Activated CD4-positive, alpha-beta T cell treated with anti-CD3 and anti-CD28 coated beads, Interleukin-2, amount 10 ng/mL, durations not matched to agents 24 days and 14 days (primary cell): Measurements from ENCODE around the gene TMEM214. TPM values are rescaled to one million over a fixed set of nuclear protein-coding genes. Genes with fewer than 3 reads are reported as not detected.

Experiments
- DNase-seq: peaks from one replicate; pipeline ENCODE4 v3.0.0; 2022
- H3K27ac Mint-ChIP-seq: one replicate; pipeline ENCODE4 v1.8.0; 2022; ENCODE audit warnings: mild to moderate bottlenecking, mixed read lengths
- H3K27me3 Mint-ChIP-seq: one replicate; pipeline ENCODE4 v1.8.0; 2022; ENCODE audit warnings: mixed read lengths
- H3K36me3 Mint-ChIP-seq: one replicate; pipeline ENCODE4 v1.8.0; 2022; ENCODE audit warnings: low read depth, mild to moderate bottlenecking, mixed read lengths
- H3K4me1 Mint-ChIP-seq: one replicate; pipeline ENCODE4 v1.8.0; 2021; ENCODE audit warnings: mixed read lengths
- H3K4me3 Mint-ChIP-seq: one replicate; pipeline ENCODE4 v1.8.0; 2022; ENCODE audit warnings: mild to moderate bottlenecking, moderate library complexity, mixed read lengths
- H3K9me3 Mint-ChIP-seq: one replicate; pipeline ENCODE4 v1.8.0; 2021; ENCODE audit warnings: mixed read lengths
- intact Hi-C: fragments of 100-400 bp; cut with micrococcal nuclease; formaldehyde crosslinking; loops from one replicate; pipeline ENCODE4 v1.15.1; 2023
- total RNA-seq: library from RNA; stranded (reverse); gene quantifications from 2 replicates; pipeline ENCODE4 v1.2.3, GENCODE V29; 2022

Gene TMEM214
- total RNA-seq, 1 donor from 2014 or later = 93.4 TPM

DNA sequence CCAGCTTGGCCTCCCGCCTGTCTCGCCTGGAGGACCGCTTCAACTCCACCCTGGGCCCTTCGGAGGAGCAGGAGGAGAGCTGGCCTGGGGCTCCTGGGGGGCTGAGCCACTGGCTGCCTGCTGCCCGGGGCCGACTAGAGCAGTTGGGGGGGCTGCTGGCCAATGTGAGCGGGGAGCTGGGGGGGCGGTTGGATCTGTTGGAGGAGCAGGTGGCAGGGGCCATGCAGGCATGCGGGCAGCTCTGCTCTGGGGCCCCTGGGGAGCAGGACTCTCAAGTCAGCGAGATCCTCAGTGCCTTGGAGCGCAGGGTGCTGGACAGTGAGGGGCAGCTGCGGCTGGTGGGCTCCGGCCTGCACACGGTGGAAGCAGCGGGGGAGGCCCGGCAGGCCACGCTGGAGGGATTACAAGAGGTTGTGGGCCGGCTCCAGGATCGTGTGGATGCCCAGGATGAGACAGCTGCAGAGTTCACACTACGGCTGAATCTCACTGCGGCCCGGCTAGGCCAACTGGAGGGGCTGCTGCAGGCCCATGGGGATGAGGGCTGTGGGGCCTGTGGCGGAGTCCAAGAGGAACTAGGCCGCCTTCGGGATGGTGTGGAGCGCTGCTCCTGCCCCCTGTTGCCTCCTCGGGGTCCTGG, 50.1 kb downstream of the TMEM214 start:
- no peak for DNase-seq
- Mint-ChIP-seq H3K4me1 (peaks cover 36% of the 10 kb centered on the region), H3K27ac (no peak overlapping the region), H3K27me3 (no peaks in the 10 kb centered on the region), H3K36me3 (no peaks in the 10 kb centered on the region), H3K9me3 (no peaks in the 10 kb centered on the region), H3K4me3 (no peak overlapping the region)
- intact Hi-C loops = no loop called here

- Mint-ChIP-seq H3K4me1 (peaks cover 37% of the 10 kb centered on the region), H3K27me3 (no peaks in the 10 kb centered on the region), H3K27ac (no peak overlapping the region), H3K9me3 (no peaks in the 10 kb centered on the region), H3K4me3 (no peak overlapping the region), H3K36me3 (no peaks in the 10 kb centered on the region)
- intact Hi-C loops = no loop called here
- DNase-seq = peak; percentile 57
These were observed 50.9 kb downstream of the TMEM214 start for GRCh38 chr2:27083410-27084296.

- Mint-ChIP-seq H3K27me3 (no peaks in the 10 kb centered on the region), H3K4me1 (peaks cover 41% of the 10 kb centered on the region), H3K4me3 (peak overlapping the region; percentile 90), H3K9me3 (no peaks in the 10 kb centered on the region), H3K27ac (no peak overlapping the region), H3K36me3 (no peaks in the 10 kb centered on the region)
- intact Hi-C loops = loop anchor here (1.0 to 5.0 kb wide), 3 partner anchors 52 to 128 kb away; partner anchors contain the start of genes ATRAID, SLC5A6 and TMEM214
- peak; percentile 59 for DNase-seq
These were observed 51.7 kb downstream of the TMEM214 start for GRCh38 chr2:27084297-27085061.

DNA sequence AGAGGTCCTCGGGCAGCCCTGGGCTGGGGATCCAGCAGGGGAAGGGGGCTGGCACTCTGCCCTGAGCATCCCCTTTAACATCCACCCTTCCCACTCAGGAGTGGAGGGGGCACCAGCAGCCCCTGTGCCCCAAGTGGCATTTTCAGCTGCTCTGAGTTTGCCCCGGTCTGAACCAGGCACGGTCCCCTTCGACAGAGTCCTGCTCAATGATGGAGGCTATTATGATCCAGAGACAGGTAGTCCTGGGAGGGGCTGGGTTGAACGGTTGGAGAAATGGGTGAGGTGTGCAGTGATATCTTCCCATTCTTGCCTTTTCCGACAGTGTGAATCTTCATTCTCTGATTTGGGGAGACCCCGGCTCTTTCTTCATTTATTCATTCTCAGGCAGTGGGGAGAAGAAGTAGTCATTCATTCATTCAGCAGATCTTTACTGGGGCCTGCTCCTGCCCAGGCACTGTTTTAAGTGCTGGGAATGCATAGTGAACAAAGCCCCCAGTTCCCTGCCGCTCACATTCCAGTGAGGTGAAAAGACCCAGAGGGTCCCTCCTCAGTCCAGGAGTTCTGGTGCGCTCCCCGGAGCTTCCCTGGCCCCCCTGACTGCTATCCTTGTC, 52.4 kb downstream of the TMEM214 start:
- H3K27me3 Mint-ChIP-seq = no peaks in the 10 kb centered on the region
- peaks cover 38% of the 10 kb centered on the region for H3K4me1 Mint-ChIP-seq
- no peaks in the 10 kb centered on the region for H3K36me3 Mint-ChIP-seq
- H3K9me3 Mint-ChIP-seq = no peaks in the 10 kb centered on the region
- peak; percentile 62 for DNase-seq
- peak overlapping the region; percentile 90 for H3K4me3 Mint-ChIP-seq
- intact Hi-C loops = loop anchor here (1.0 to 5.0 kb wide), 3 partner anchors 53 to 127 kb away; partner anchors contain the start of genes ATRAID, SLC5A6 and TMEM214
- H3K27ac Mint-ChIP-seq = peak overlapping the region; percentile 78

GRCh38 chr2:27085673-27086089, 52.9 kb downstream of the TMEM214 start:
- intact Hi-C loops = loop anchor here (1.0 to 5.0 kb wide), 6 partner anchors 14 to 127 kb away; partner anchors contain the start of genes ATRAID, OST4, PREB and SLC5A6
- peak; percentile 82 for DNase-seq
- H3K36me3 Mint-ChIP-seq = no peaks in the 10 kb centered on the region
- no peaks in the 10 kb centered on the region for H3K9me3 Mint-ChIP-seq
- H3K27ac Mint-ChIP-seq = peak overlapping the region; percentile 78
- H3K4me3 Mint-ChIP-seq = peak overlapping the region; percentile 90
- H3K27me3 Mint-ChIP-seq = no peaks in the 10 kb centered on the region
- peaks cover 35% of the 10 kb centered on the region for H3K4me1 Mint-ChIP-seq

- Mint-ChIP-seq H3K27ac (peak overlapping the region; percentile 91), H3K27me3 (no peaks in the 10 kb centered on the region), H3K9me3 (no peaks in the 10 kb centered on the region), H3K4me3 (peak overlapping the region; percentile 90), H3K4me1 (peaks cover 30% of the 10 kb centered on the region), H3K36me3 (no peaks in the 10 kb centered on the region)
- peak; percentile 100 for DNase-seq
- intact Hi-C loops = loop anchor here (1.0 to 5.0 kb wide), 5 partner anchors 15 to 126 kb away; partner anchors contain the start of genes ATRAID, OST4, PREB and SLC5A6
These were observed 53.4 kb downstream of the TMEM214 start for GRCh38 chr2:27086090-27086723.

DNA sequence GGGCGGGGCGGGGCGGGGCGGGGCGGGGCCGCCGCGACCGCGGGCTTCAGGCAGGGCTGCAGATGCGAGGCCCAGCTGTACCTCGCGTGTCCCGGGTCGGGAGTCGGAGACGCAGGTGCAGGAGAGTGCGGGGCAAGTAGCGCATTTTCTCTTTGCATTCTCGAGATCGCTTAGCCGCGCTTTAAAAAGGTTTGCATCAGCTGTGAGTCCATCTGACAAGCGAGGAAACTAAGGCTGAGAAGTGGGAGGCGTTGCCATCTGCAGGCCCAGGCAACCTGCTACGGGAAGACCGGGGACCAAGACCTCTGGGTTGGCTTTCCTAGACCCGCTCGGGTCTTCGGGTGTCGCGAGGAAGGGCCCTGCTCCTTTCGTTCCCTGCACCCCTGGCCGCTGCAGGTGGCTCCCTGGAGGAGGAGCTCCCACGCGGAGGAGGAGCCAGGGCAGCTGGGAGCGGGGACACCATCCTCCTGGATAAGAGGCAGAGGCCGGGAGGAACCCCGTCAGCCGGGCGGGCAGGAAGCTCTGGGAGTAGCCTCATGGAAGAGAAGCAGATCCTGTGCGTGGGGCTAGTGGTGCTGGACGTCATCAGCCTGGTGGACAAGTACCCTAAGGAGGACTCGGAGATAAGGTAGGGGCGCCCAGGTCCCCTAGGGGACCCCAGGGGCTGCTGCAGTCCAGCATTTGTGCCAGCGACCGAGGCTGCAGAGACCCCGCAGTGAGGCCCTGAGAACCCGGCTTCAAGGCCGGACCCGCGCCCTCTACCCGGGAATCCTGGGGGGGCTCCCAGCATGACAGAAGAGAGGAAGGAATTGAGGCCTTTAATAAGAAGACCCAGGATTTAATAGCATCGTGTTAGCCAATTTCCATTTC, 54.2 kb downstream of the TMEM214 start, which contains the start of gene KHK:
TSS of gene KHK (plus strand) at position 49 of the 870 bp plus-strand sequence. CDS start at position 537, 488 bp downstream.
- no peaks in the 10 kb centered on the region for H3K27me3 Mint-ChIP-seq
- intact Hi-C loops = loop anchor here (1.0 to 5.0 kb wide), 5 partner anchors 16 to 125 kb away; partner anchors contain the start of genes ATRAID, OST4, PREB and SLC5A6
- peak within 1 kb of the TSS; percentile 90 for H3K4me3 Mint-ChIP-seq
- no peak for DNase-seq
- peak within 1 kb of the TSS; percentile 91 for H3K27ac Mint-ChIP-seq
- H3K4me1 Mint-ChIP-seq = peaks cover 25% of the 10 kb centered on the region
- no peaks in the 10 kb centered on the region for H3K9me3 Mint-ChIP-seq
- no peaks in the 10 kb centered on the region for H3K36me3 Mint-ChIP-seq

DNA sequence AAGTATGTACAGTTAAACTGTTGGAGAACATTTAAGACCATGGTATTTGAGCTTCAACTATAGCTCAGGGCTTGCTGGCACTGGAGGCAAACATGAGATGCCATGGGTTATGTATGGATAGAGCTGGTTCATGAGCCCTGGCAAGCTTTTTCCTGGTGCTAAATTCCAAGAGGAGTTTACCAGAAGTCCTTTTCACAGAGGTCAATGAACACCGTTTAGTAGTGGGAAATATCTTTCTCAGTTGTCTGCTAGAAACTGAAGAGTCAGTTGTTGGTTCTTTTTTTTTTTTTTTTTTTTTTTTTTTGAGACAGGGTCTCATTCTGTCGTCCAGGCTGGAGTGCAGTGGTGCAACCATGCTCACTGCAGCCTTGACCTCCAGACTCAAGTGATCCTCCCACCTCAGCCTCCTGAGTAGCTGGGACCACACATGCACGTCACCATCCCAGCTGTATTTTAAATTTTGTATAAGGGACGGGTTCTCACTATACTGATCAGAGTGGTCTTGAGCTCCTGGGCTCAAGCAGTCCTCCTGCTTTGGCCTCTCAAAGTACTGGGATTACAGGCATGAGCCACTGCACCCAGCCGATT, 55.2 kb downstream of the TMEM214 start:
- no peaks in the 10 kb centered on the region for H3K36me3 Mint-ChIP-seq
- intact Hi-C loops = loop anchor here (5.0 kb wide), 2 partner anchors 124 to 126 kb away; partner anchors contain the start of genes ATRAID and SLC5A6
- no peak overlapping the region for H3K27ac Mint-ChIP-seq
- no peak for DNase-seq
- H3K27me3 Mint-ChIP-seq = no peaks in the 10 kb centered on the region
- peak overlapping the region; percentile 90 for H3K4me3 Mint-ChIP-seq
- H3K9me3 Mint-ChIP-seq = no peaks in the 10 kb centered on the region
- H3K4me1 Mint-ChIP-seq = peaks cover 25% of the 10 kb centered on the region

GRCh38 chr2:27088634-27089033, 55.9 kb downstream of the TMEM214 start:
- intact Hi-C loops = loop anchor here (5.0 kb wide), 2 partner anchors 124 to 126 kb away; partner anchors contain the start of genes ATRAID and SLC5A6
- DNase-seq = no peak
- H3K4me1 Mint-ChIP-seq = peaks cover 25% of the 10 kb centered on the region
- H3K36me3 Mint-ChIP-seq = no peaks in the 10 kb centered on the region
- no peaks in the 10 kb centered on the region for H3K27me3 Mint-ChIP-seq
- no peak overlapping the region for H3K4me3 Mint-ChIP-seq
- H3K27ac Mint-ChIP-seq = no peak overlapping the region
- no peaks in the 10 kb centered on the region for H3K9me3 Mint-ChIP-seq

DNA sequence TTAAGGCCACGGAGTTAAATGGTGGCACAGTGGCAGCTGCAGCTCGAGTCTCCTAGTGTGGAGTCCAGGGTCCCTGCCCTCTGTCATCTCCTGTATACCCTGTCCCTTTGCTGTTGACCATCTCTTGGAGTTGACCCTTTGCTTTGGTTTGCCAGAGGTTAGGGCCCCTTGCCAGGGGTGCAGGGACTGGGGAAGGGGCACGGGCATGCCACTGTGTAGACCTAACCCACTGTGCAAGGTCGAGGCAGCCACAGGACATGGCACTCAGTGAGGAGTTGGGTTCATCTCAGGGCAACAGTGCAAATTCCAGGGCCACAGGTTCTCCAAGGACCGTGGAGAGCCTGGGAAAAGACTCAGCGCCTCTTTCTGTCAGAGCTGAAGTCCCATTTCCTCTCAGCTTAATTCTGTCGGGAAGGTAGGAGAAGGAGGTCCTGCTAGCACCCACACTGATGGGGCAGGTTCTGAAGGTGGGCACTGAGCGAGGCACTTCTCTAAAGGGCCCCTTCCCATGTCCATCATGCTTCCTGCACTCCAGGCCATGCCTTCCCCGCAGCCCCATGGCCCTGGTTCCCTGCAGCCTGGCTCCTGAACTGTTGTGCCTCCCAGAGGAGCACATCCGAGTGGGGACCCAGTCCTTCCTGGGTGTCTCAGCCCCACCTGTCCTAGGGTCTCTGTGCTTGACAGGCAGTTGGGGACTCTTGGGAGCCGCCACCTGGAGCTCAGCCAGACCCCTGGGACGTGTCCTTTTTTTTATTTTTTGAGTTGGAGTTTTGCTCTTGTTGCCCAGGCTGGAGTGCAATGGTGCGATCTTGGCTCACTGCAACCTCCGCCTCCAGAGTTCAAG, 56.6 kb downstream of the TMEM214 start:
- Mint-ChIP-seq H3K27ac (no peak overlapping the region), H3K4me3 (no peak overlapping the region), H3K4me1 (peaks cover 25% of the 10 kb centered on the region), H3K27me3 (no peaks in the 10 kb centered on the region), H3K36me3 (no peaks in the 10 kb centered on the region), H3K9me3 (no peaks in the 10 kb centered on the region)
- intact Hi-C loops = loop anchor here (5.0 kb wide), 2 partner anchors 123 to 127 kb away; partner anchors contain the start of genes ATRAID and SLC5A6
- no peak for DNase-seq
